CD4-positive, CD25-positive, alpha-beta regulatory T cell (primary cell): Measurements from ENCODE around the gene CTCF. TPM values are rescaled to one million over a fixed set of nuclear protein-coding genes. Genes with fewer than 3 reads are reported as not detected.

Experiments used
- ATAC-seq, 2 donors: fragments of 150-1000 bp; cut with Tn5 transposase; one replicate each; pipeline ENCODE4 v1.10.0; 2021; ENCODE audit warnings: low read depth in 2 of 2, moderate number of reproducible peaks in 2 of 2, moderate library complexity in 1 of 2
- DNase-seq, 3 donors: peaks; one replicate each; pipeline versions ENCODE4 v3.0.0 to v3.0.0-alpha.2; 2012 to 2022; ENCODE audit warnings: mixed read lengths in 1 of 3
- H3K27ac ChIP-seq: one replicate; pipeline ENCODE4 v1.7.0; 2013; ENCODE audit warnings: mild to moderate bottlenecking, low read length; ENCODE audit not compliant: insufficient read depth, poor library complexity, severe bottlenecking
- H3K27me3 ChIP-seq: one replicate; pipeline ENCODE4 v1.7.0; 2013; ENCODE audit warnings: low read length; ENCODE audit not compliant: control insufficient read depth, insufficient read depth
- H3K36me3 ChIP-seq: one replicate; pipeline ENCODE4 v1.7.0; 2013; ENCODE audit warnings: mild to moderate bottlenecking, low read length, moderate library complexity; ENCODE audit not compliant: control insufficient read depth, insufficient read depth
- H3K4me1 ChIP-seq: 2 replicates; pipeline ENCODE4 v1.7.0; 2013; ENCODE audit warnings: mild to moderate bottlenecking, low read length; ENCODE audit not compliant: insufficient read depth, control insufficient read depth, poor library complexity, severe bottlenecking
- H3K4me3 ChIP-seq: one replicate; pipeline ENCODE4 v1.7.0; 2013; ENCODE audit warnings: low read depth, mild to moderate bottlenecking, low read length, moderate library complexity
- H3K9me3 ChIP-seq, 2 experiments: 1 replicate in 1 of 2; 2 replicates in 1 of 2; pipeline ENCODE4 v1.7.0; 2013; ENCODE audit warnings: low read length in 2 of 2, mild to moderate bottlenecking in 1 of 2, moderate library complexity in 1 of 2; ENCODE audit not compliant: control insufficient read depth in 2 of 2
- H3K27ac Mint-ChIP-seq, 3 donors: one replicate each; pipeline ENCODE4 v1.8.0; 2020 to 2022; ENCODE audit warnings: mild to moderate bottlenecking in 3 of 3, mixed read lengths in 3 of 3, moderate library complexity in 2 of 3
- H3K27me3 Mint-ChIP-seq: one replicate; pipeline ENCODE4 v1.8.0; 2022; ENCODE audit warnings: mild to moderate bottlenecking, mixed read lengths
- H3K36me3 Mint-ChIP-seq: one replicate; pipeline ENCODE4 v1.8.0; 2020; ENCODE audit warnings: mixed read lengths
- H3K4me1 Mint-ChIP-seq, 4 donors: one replicate each; pipeline ENCODE4 v1.8.0; 2020 to 2022; ENCODE audit warnings: mixed read lengths in 4 of 4, mild to moderate bottlenecking in 1 of 4
- H3K4me3 Mint-ChIP-seq, 4 donors: one replicate each; pipeline ENCODE4 v1.8.0; 2020 to 2022; ENCODE audit warnings: mild to moderate bottlenecking in 4 of 4, mixed read lengths in 4 of 4, moderate library complexity in 3 of 4
- H3K9me3 Mint-ChIP-seq, 7 donors: one replicate each; pipeline ENCODE4 v1.8.0; 2020 to 2022; ENCODE audit warnings: mixed read lengths in 7 of 7, mild to moderate bottlenecking in 3 of 7, moderate library complexity in 2 of 7
- polyA plus RNA-seq, 4 donors: library from polyadenylated mRNA; unstranded; fragments of 300-500 nt; fragmentation: Illumina TruSeq; gene quantifications; one replicate each; pipeline ENCODE4 v1.2.3, GENCODE V29; 2021
- total RNA-seq: library from RNA; stranded (reverse); gene quantifications from one replicate; pipeline ENCODE4 v1.2.3, GENCODE V29; 2022

Gene CTCF
- total and polyA plus RNA-seq, 5 donors from 2014 or later, result 44.5 to 80.2 (median 53.0) TPM

GRCh38 chr16:67519242-67519641 is 43.1 kb upstream of the CTCF start:
- Mint-ChIP-seq H3K9me3 (no peaks in the 10 kb centered on the region), H3K27ac (peak overlapping the region in 2 of 3 donors; percentile 39 to 66), H3K36me3 (no peaks in the 10 kb centered on the region), H3K4me3 (peak overlapping the region in 2 of 4 donors; percentile 7 to 61), H3K4me1 (peaks cover 4 to 36% (median 20%) of the 10 kb centered on the region in 4 donors), H3K27me3 (peaks cover 12% of the 10 kb centered on the region)
- Histone ChIP-seq H3K27ac (no peak overlapping the region), H3K27me3 (no peaks in the 10 kb centered on the region), H3K4me1 (peaks cover 12% of the 10 kb centered on the region), H3K36me3 (no peaks in the 10 kb centered on the region), H3K4me3 (no peak overlapping the region), H3K9me3 (no peaks in the 10 kb centered on the region)
- no peak for ATAC-seq
- DNase-seq, result no peak

DNA sequence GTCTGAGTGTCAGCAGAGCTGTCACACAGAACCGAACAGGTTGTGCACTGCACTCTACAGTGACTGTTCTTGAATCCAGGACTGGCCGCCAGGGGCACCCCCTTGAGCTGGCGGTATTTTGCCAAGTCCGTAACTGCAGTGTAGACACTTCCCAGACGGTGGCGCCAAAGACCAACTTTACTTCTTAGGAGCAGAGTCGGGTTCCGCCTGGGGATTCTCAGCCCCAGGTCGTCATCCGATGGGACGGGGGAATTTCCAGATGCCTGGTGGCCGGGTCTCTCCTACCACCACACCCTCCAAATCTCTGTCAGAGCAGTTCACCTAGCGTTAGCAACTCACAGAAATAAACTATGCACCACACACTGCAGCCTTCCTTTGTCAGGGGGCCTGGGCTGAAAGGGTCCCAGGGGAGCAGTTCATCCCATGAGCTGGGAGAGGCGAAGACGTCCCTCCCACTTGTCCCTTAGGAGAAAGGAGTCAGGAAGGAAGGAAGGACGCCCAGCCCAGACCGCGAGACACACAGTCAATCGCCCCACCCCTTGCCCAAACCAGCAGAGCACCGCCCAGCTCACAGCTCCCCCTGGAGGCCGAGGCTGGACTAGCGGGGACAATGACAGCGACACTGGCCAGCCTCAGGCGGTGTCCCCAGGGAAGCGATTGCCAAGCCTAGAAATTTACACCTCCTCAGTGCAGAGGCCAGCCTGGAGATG is 41.1 kb upstream of the CTCF start:
- Histone ChIP-seq H3K4me3 (peak overlapping the region; percentile 76), H3K27me3 (no peaks in the 10 kb centered on the region), H3K4me1 (peaks cover 7% of the 10 kb centered on the region), H3K36me3 (no peaks in the 10 kb centered on the region), H3K9me3 (no peaks in the 10 kb centered on the region), H3K27ac (peak overlapping the region; percentile 98)
- H3K4me3 Mint-ChIP-seq, result peak overlapping the region; percentile 86 to 94 (median 92)
- DNase-seq (peak; percentile 92 to 98 (median 96)), ATAC-seq (peak; percentile 90)
- H3K36me3 Mint-ChIP-seq, result no peaks in the 10 kb centered on the region
- peak overlapping the region; percentile 92 to 97 (median 95) for H3K27ac Mint-ChIP-seq
- no peaks in the 10 kb centered on the region for H3K9me3 Mint-ChIP-seq
- H3K4me1 Mint-ChIP-seq, result peaks cover 0 to 24% (median 16%) of the 10 kb centered on the region in 4 donors
- peaks cover 22% of the 10 kb centered on the region for H3K27me3 Mint-ChIP-seq

DNA sequence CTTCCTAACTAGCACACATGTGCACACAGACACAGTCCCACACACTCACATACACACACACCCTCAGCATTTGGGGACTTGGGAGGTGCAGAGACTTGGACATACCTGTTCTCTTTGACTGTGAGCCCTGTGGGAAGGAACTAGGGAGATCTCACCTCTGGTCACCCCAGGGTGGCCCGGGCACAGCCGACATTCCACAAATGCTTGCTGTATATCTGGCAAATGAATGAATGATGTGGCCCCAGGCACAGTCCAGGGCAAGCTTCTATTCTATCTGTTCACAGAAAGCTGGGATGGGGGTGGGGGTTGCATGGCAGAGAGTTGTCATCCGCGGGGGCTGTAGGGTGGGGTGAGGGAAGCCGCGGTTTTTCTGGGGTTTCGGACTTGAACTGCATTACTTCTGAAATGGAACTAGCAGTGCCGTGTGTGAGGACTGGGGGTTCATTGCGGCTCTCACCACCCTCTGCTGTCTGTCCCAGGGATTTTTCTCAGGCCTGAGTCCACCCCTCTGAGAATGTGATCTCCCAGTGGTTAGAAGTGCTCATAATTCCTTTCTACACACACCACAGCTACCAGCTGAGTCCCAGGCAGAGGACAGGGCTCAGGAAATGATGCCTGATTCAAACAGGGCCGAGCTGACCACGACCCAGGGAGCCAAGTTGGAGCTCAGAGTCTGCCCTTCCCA is 37.0 kb upstream of the CTCF start:
- H3K27me3 ChIP-seq, result peaks cover 2% of the 10 kb centered on the region
- peak overlapping the region in 1 of 4 donors; percentile 84 for H3K4me3 Mint-ChIP-seq
- no peak overlapping the region for H3K27ac Mint-ChIP-seq
- peaks cover 0 to 3% (median 0%) of the 10 kb centered on the region in 7 donors for H3K9me3 Mint-ChIP-seq
- peaks cover 28% of the 10 kb centered on the region for H3K4me1 ChIP-seq
- ATAC-seq, result no peak
- no peaks in the 10 kb centered on the region for H3K36me3 Mint-ChIP-seq
- no peak for DNase-seq
- no peaks in the 10 kb centered on the region for H3K36me3 ChIP-seq
- peaks cover 0 to 25% (median 17%) of the 10 kb centered on the region in 4 donors for H3K4me1 Mint-ChIP-seq
- no peak overlapping the region for H3K4me3 ChIP-seq
- H3K27me3 Mint-ChIP-seq, result peaks cover 50% of the 10 kb centered on the region
- no peaks in the 10 kb centered on the region for H3K9me3 ChIP-seq
- no peak overlapping the region for H3K27ac ChIP-seq

GRCh38 chr16:67526149-67526791 is 36.1 kb upstream of the CTCF start:
- H3K4me3 ChIP-seq, result no peak overlapping the region
- no peaks in the 10 kb centered on the region for H3K36me3 Mint-ChIP-seq
- H3K36me3 ChIP-seq, result no peaks in the 10 kb centered on the region
- H3K9me3 ChIP-seq, result no peaks in the 10 kb centered on the region
- H3K4me1 Mint-ChIP-seq, result peaks cover 0 to 26% (median 13%) of the 10 kb centered on the region in 4 donors
- H3K4me1 ChIP-seq, result peaks cover 31% of the 10 kb centered on the region
- H3K27me3 Mint-ChIP-seq, result peaks cover 54% of the 10 kb centered on the region
- ATAC-seq (no peak), DNase-seq (no peak)
- H3K27me3 ChIP-seq, result peaks cover 10% of the 10 kb centered on the region
- H3K9me3 Mint-ChIP-seq, result peaks cover 0 to 3% (median 0%) of the 10 kb centered on the region in 7 donors
- peak overlapping the region in 1 of 3 donors; percentile 83 for H3K27ac Mint-ChIP-seq
- H3K27ac ChIP-seq, result no peak overlapping the region
- H3K4me3 Mint-ChIP-seq, result peak overlapping the region in 3 of 4 donors; percentile 64 to 83 (median 76)

GRCh38 chr16:67528222-67528869 is 34.0 kb upstream of the CTCF start, which contains the start of gene RIPOR1:
Gene RIPOR1 (plus strand): TSS chr16:67528829. CDS start chr16:67538447, 9,618 bp downstream.
- no peaks in the 10 kb centered on the region for H3K9me3 ChIP-seq
- DNase-seq (peak in 1 of 3 donors; percentile 45), ATAC-seq (peak; percentile 35 to 38)
- H3K27ac ChIP-seq, result no peak within 1 kb of the TSS
- H3K4me1 ChIP-seq, result peaks cover 27% of the 10 kb centered on the region
- H3K4me1 Mint-ChIP-seq, result peaks cover 0 to 25% (median 12%) of the 10 kb centered on the region in 4 donors
- H3K27me3 Mint-ChIP-seq, result peaks cover 71% of the 10 kb centered on the region
- no peaks in the 10 kb centered on the region for H3K36me3 Mint-ChIP-seq
- H3K36me3 ChIP-seq, result no peaks in the 10 kb centered on the region
- no peak within 1 kb of the TSS for H3K4me3 ChIP-seq
- peak within 1 kb of the TSS; percentile 9 to 88 (median 65) for H3K27ac Mint-ChIP-seq
- peaks cover 0 to 3% (median 0%) of the 10 kb centered on the region in 7 donors for H3K9me3 Mint-ChIP-seq
- H3K4me3 Mint-ChIP-seq, result peak within 1 kb of the TSS; percentile 81 to 90 (median 84)
- H3K27me3 ChIP-seq, result peaks cover 14% of the 10 kb centered on the region

DNA sequence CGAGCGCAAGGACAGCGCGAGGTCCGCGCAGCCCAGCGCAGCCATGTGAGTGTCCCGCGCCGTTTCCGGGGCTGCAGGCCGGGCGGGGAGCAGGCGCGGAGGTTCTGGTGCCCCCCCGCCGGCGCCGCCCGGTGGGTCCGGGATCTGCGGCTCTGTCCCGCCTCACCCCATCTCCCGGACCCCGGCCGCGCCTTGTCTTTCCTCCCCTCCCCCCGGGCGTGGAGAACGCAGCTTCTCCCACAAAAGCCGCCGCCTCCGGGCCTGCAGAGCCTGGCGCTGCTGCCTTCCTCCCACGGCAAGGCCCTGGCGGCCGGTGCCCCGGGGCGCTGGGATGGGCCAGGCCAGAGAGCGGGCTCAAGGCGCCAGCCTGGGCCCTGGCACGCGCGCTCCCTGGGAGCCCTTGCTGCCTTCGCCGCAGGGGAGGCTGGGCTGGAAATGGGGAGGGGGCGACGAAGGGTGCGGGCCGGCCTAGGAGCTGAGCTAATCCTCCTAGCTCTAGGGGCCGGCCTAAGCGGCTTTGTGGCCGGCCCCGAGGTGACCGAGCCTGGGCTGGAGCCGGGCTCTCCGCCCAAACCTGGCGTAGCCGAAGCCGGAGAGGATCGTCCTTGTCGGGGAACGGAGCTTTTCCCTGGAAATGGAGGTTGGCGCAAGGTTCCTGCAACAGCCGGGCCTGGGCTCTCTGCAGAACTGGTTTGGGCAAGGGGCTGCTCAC is 33.3 kb upstream of the CTCF start:
- H3K27ac ChIP-seq, result no peak overlapping the region

More for the DNA sequence above, 33.3 kb upstream of the CTCF start:
- H3K27ac Mint-ChIP-seq, result peak overlapping the region in 1 of 3 donors; percentile 9
- no peak overlapping the region for H3K4me3 ChIP-seq
- no peaks in the 10 kb centered on the region for H3K9me3 ChIP-seq
- peaks cover 0 to 3% (median 0%) of the 10 kb centered on the region in 7 donors for H3K9me3 Mint-ChIP-seq
- H3K27me3 Mint-ChIP-seq, result peaks cover 74% of the 10 kb centered on the region
- peaks cover 0 to 27% (median 10%) of the 10 kb centered on the region in 4 donors for H3K4me1 Mint-ChIP-seq
- H3K27me3 ChIP-seq, result peaks cover 14% of the 10 kb centered on the region
- peaks cover 27% of the 10 kb centered on the region for H3K4me1 ChIP-seq
- peak overlapping the region in 3 of 4 donors; percentile 81 to 90 (median 85) for H3K4me3 Mint-ChIP-seq
- DNase-seq (peak in 1 of 3 donors; percentile 39), ATAC-seq (peak in 1 of 2 donors; percentile 21)
- no peaks in the 10 kb centered on the region for H3K36me3 Mint-ChIP-seq
- H3K36me3 ChIP-seq, result no peaks in the 10 kb centered on the region
